Measurements from ENCODE around the gene MRPS10. TPM values are rescaled to one million over a fixed set of nuclear protein-coding genes. Genes with fewer than 3 reads are reported as not detected.

The MRPS10 gene
- total and polyA plus RNA-seq, 10 of the 15 experiments (the other 5 are each of a cell fraction or from before 2014, with no cell fraction given), result 28.5 to 83.3 (median 52.8) TPM

GRCh38 chr6:42182101-42182500, 35.6 kb downstream of the MRPS10 start:
- ChIA-PET RAD21 (ENCODE audit: unreplicated experiment) (interaction anchor here (0.7 kb wide), 1 partner anchor 658 kb away, joined by 4 read pairs; no protein-coding TSS in a partner anchor), POLR2A (interaction anchor here (0.6 to 0.7 kb wide), 2 partner anchors 309 to 1530 kb away, joined by 3 to 7 read pairs; no protein-coding TSS in a partner anchor), CTCF (no interaction called here), SMC1A (ENCODE audit: uncharacterized antibody, unreplicated experiment) (interaction anchor here (1.0 kb wide), 1 partner anchor 22 kb away, joined by 6 read pairs; no protein-coding TSS in a partner anchor)
- H3K9me3 ChIP-seq (replicated peaks; ENCODE audit: control insufficient read depth, insufficient read depth, low read length), result no peaks in the 10 kb centered on the region
- DNase-seq (ENCODE audit: low read depth, low spot score) (no peak), FAIRE-seq (no peak), ATAC-seq (no peak)
- H4K20me1 ChIP-seq (ENCODE audit: control insufficient read depth, insufficient read depth), result no peaks in the 10 kb centered on the region
- intact Hi-C loops (cut with micrococcal nuclease; ENCODE audit: unreplicated experiment), result no loop called here
- H3K4me3 ChIP-seq, result no peak overlapping the region
- no peak overlapping the region for H2AFZ ChIP-seq (ENCODE audit: control insufficient read depth, low read depth, low read length)
- H3K27me3 ChIP-seq (replicated peaks in 1 of 2; ENCODE audit: control insufficient read depth in 2 of 2, insufficient read depth in 2 of 2, low read length in 1 of 2), result no peaks in the 10 kb centered on the region; a peak in 1 of 4 replicates
- no peak overlapping the region for H3K27ac ChIP-seq (ENCODE audit: control insufficient read depth, insufficient read depth)
- no peaks in the 10 kb centered on the region for H3K36me3 ChIP-seq (ENCODE audit: control insufficient read depth in 2 of 2, insufficient read depth in 2 of 2, low read length in 1 of 2)
- 79% methylated on average over 5 of the region's 5 CpGs for WGBS (ENCODE audit: insufficient coverage, insufficient replicate concordance, low lambda C conversion rate, missing lambda C conversion rate)
- H3K9ac ChIP-seq (ENCODE audit: control insufficient read depth, insufficient read depth, low read length), result no peak overlapping the region
- in situ Hi-C loops (cut with MboI), result no loop called here
- TF ChIP-seq, protein P1, sequence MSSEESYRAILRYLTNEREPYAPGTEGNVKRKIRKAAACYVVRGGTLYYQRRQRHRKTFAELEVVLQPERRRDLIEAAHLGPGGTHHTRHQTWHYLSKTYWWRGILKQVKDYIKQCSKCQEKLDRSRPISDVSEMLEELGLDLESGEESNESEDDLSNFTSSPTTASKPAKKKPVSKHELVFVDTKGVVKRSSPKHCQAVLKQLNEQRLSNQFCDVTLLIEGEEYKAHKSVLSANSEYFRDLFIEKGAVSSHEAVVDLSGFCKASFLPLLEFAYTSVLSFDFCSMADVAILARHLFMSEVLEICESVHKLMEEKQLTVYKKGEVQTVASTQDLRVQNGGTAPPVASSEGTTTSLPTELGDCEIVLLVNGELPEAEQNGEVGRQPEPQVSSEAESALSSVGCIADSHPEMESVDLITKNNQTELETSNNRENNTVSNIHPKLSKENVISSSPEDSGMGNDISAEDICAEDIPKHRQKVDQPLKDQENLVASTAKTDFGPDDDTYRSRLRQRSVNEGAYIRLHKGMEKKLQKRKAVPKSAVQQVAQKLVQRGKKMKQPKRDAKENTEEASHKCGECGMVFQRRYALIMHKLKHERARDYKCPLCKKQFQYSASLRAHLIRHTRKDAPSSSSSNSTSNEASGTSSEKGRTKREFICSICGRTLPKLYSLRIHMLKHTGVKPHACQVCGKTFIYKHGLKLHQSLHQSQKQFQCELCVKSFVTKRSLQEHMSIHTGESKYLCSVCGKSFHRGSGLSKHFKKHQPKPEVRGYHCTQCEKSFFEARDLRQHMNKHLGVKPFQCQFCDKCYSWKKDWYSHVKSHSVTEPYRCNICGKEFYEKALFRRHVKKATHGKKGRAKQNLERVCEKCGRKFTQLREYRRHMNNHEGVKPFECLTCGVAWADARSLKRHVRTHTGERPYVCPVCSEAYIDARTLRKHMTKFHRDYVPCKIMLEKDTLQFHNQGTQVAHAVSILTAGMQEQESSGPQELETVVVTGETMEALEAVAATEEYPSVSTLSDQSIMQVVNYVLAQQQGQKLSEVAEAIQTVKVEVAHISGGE (CRISPR knock-in tag; IDR thresholded peaks at IDR 0.05), result no peak
- TF ChIP-seq MEF2B (IDR thresholded peaks at IDR 0.05; ENCODE audit: partially characterized antibody, poor library complexity, severe bottlenecking), result no peak
- TF ChIP-seq, protein P2, sequence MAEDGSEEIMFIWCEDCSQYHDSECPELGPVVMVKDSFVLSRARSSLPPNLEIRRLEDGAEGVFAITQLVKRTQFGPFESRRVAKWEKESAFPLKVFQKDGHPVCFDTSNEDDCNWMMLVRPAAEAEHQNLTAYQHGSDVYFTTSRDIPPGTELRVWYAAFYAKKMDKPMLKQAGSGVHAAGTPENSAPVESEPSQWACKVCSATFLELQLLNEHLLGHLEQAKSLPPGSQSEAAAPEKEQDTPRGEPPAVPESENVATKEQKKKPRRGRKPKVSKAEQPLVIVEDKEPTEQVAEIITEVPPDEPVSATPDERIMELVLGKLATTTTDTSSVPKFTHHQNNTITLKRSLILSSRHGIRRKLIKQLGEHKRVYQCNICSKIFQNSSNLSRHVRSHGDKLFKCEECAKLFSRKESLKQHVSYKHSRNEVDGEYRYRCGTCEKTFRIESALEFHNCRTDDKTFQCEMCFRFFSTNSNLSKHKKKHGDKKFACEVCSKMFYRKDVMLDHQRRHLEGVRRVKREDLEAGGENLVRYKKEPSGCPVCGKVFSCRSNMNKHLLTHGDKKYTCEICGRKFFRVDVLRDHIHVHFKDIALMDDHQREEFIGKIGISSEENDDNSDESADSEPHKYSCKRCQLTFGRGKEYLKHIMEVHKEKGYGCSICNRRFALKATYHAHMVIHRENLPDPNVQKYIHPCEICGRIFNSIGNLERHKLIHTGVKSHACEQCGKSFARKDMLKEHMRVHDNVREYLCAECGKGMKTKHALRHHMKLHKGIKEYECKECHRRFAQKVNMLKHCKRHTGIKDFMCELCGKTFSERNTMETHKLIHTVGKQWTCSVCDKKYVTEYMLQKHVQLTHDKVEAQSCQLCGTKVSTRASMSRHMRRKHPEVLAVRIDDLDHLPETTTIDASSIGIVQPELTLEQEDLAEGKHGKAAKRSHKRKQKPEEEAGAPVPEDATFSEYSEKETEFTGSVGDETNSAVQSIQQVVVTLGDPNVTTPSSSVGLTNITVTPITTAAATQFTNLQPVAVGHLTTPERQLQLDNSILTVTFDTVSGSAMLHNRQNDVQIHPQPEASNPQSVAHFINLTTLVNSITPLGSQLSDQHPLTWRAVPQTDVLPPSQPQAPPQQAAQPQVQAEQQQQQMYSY (CRISPR knock-in tag; IDR thresholded peaks at IDR 0.05), result no peak
- no peaks in the 10 kb centered on the region for H3K79me2 ChIP-seq (ENCODE audit: control insufficient read depth, insufficient read depth, low read length)
- H3K4me2 ChIP-seq (ENCODE audit: control insufficient read depth, insufficient read depth), result no peak overlapping the region
- no peaks in the 10 kb centered on the region for H3K4me1 ChIP-seq (ENCODE audit: control insufficient read depth, insufficient read depth, low read length)
- no TSS peak for BruUV-seq (replicated peaks)

Measured in GM12878 (cell line).